GM12878 (cell line): Measurements from ENCODE around the gene FBXL19. TPM values are rescaled to one million over a fixed set of nuclear protein-coding genes. Genes with fewer than 3 reads are reported as not detected.

Experiments used
- ATAC-seq: fragments of 200-7000 bp; cut with Tn5 transposase; 3 replicates; pipeline ENCODE4 v1.9.1; 2020; ENCODE audit warnings: mild to moderate bottlenecking, moderate library complexity
- BruUV-seq: library from RNA; stranded (reverse); fragments of 400-500 nt; replicated peaks from 2 replicates; lab custom pipeline; 2021; lab: Mats Ljungman, UMichigan
- CTCF ChIA-PET: fragments of 300-600 bp; sonication (Branson Sonifier 250); formaldehyde crosslinking; extraction: SDS; loops from one replicate; lab custom pipeline; 2021; ENCODE audit warnings: inconsistent platforms; lab: Yijun Ruan, JAX
- POLR2A ChIA-PET: fragments of 350-600 bp; formaldehyde crosslinking; extraction: SDS; loops from one replicate; lab custom pipeline; 2021; ENCODE audit warnings: inconsistent platforms; lab: Charles Lee
- RAD21 ChIA-PET: fragments of 300-600 bp; sonication (Branson Sonifier 250); formaldehyde crosslinking; loops from one replicate; lab custom pipeline; 2023; ENCODE audit warnings: antibody characterized with exemption; ENCODE audit not compliant: unreplicated experiment; lab: Charles Lee
- SMC1A ChIA-PET: fragments of 300-600 bp; sonication (Branson Sonifier 250); formaldehyde crosslinking; loops from one replicate; lab custom pipeline; 2023; ENCODE audit not compliant: unreplicated experiment, uncharacterized antibody; lab: Charles Lee
- DNase-seq: peaks from one replicate; pipeline ENCODE4 v3.0.0-alpha.2; 2011; ENCODE audit warnings: low read depth, low spot score
- FAIRE-seq: peaks from 3 replicates; lab custom pipeline; 2011; peaks lifted over from hg19 to GRCh38; lab: Jason Lieb, UNC
- H2AFZ ChIP-seq: 2 replicates; pipeline ENCODE4 v1.6.0; 2011; ENCODE audit warnings: low read depth, low read length, control low read depth; ENCODE audit not compliant: control insufficient read depth
- H3K27ac ChIP-seq: 2 replicates; pipeline ENCODE4 v1.5.1; 2011; ENCODE audit warnings: control low read depth; ENCODE audit not compliant: control insufficient read depth, insufficient read depth
- H3K27me3 ChIP-seq, 2 experiments: replicated peaks in 1 of 2; 2 replicates each; pipeline versions ENCODE4 v1.6.0 to v1.6.1; 2011; ENCODE audit warnings: low read length in 1 of 2; ENCODE audit not compliant: control insufficient read depth in 2 of 2, insufficient read depth in 2 of 2
- H3K36me3 ChIP-seq, 2 experiments: 2 replicates each; pipeline ENCODE4 v1.5.1; 2011; ENCODE audit warnings: low read length in 1 of 2; ENCODE audit not compliant: control insufficient read depth in 2 of 2, insufficient read depth in 2 of 2
- H3K4me1 ChIP-seq: 2 replicates; pipeline ENCODE4 v1.6.1; 2011; ENCODE audit warnings: mild to moderate bottlenecking, low read length, moderate library complexity, mixed read lengths; ENCODE audit not compliant: control insufficient read depth, insufficient read depth
- H3K4me2 ChIP-seq: 2 replicates; pipeline ENCODE4 v1.6.0; 2011; ENCODE audit warnings: control low read depth; ENCODE audit not compliant: control insufficient read depth, insufficient read depth
- H3K4me3 ChIP-seq: fragments of 200-600 bp; sonication (generic); 2 replicates; pipeline ENCODE4 v1.5.1; 2016
- H3K79me2 ChIP-seq: 2 replicates; pipeline ENCODE4 v1.6.0; 2011; ENCODE audit warnings: low read length; ENCODE audit not compliant: control insufficient read depth, insufficient read depth
- H3K9ac ChIP-seq: 2 replicates; pipeline ENCODE4 v1.8.0; 2011; ENCODE audit warnings: low read length, control low read depth, mixed read lengths; ENCODE audit not compliant: control insufficient read depth, insufficient read depth
- H3K9me3 ChIP-seq: replicated peaks from 3 replicates; pipeline ENCODE4 v1.5.1; 2011; ENCODE audit warnings: mild to moderate bottlenecking, low read length; ENCODE audit not compliant: control insufficient read depth, insufficient read depth
- H4K20me1 ChIP-seq: 2 replicates; pipeline ENCODE4 v1.6.0; 2011; ENCODE audit not compliant: control insufficient read depth, insufficient read depth
- MYC ChIP-seq: IDR thresholded peaks from 2 replicates; pipeline ENCODE4 v1.6.1; 2011; ENCODE audit warnings: mild to moderate bottlenecking, low read length, moderate library complexity, inconsistent platforms; ENCODE audit not compliant: insufficient read depth, insufficient replicate concordance, insufficient read length, severe bottlenecking
- PKNOX1 ChIP-seq: fragments of 450-650 bp; IDR thresholded peaks from 2 replicates; pipeline ENCODE4 v1.6.1; 2016; ENCODE audit warnings: mild to moderate bottlenecking
- ZBTB4 ChIP-seq: fragments of 450-650 bp; formaldehyde crosslinking; IDR thresholded peaks from 2 replicates; pipeline ENCODE4 v1.4.0; 2022; ENCODE audit warnings: mild to moderate bottlenecking, moderate library complexity
- WGBS: methylation state at CpG from one replicate; pipeline ENCODE4 v1.1.6; 2016; ENCODE audit warnings: low lambda C conversion rate; ENCODE audit not compliant: insufficient replicate concordance, insufficient coverage; ENCODE audit errors: missing lambda C conversion rate; 5-methylcytosine and 5-hydroxymethylcytosine counted together
- in situ Hi-C: fragments of 300-500 bp; cut with MboI; formaldehyde crosslinking; loops from 9 replicates; pipeline ENCODE4 v1.14.3; 2018; ENCODE audit warnings: mixed read lengths
- intact Hi-C: fragments of 100-400 bp; cut with micrococcal nuclease; formaldehyde crosslinking; loops from one replicate; pipeline ENCODE4 v1.14.2; 2022; ENCODE audit not compliant: unreplicated experiment
- microRNA counts: library from miRNA; unstranded; fragments of <30 nt; microRNA quantifications from one replicate; lab custom pipeline; 2016
- microRNA-seq: library from miRNA; unstranded; fragments of <30 nt; microRNA quantifications from one replicate; pipeline ENCODE4, GENCODE V29; 2018
- polyA plus RNA-seq, 11 experiments: library from polyadenylated mRNA; depleted of rRNA in 4 of 11; unstranded in 6 of 11; stranded (reverse) in 5 of 11; fragments of >200 nt; fragmentation: Nextera tagmentation in 4 of 11; fragmentation: Illumina TruSeq in 1 of 11; extraction: Ambion mirVana in 4 of 11; extraction: Trizol in 1 of 11; gene quantifications; 1 replicate in 1 of 11; 2 replicates in 10 of 11; pipeline versions ENCODE4 v1.2.1 to v1.2.3, GENCODE V29; 2011 to 2016; ENCODE audit warnings: inconsistent platforms in 2 of 11, missing spikeins in 2 of 11, low read depth in 1 of 11
- small RNA-seq: library from RNA; depleted of rRNA; stranded (forward); fragments of <200 nt; gene quantifications from one replicate; pipeline ENCODE3, GENCODE V24; 2014
- total RNA-seq, 4 experiments: library from RNA; depleted of rRNA in 3 of 4; stranded (reverse); fragments of >200 nt in 3 of 4; fragmentation: Illumina TruSeq in 1 of 4; extraction: Trizol in 1 of 4; gene quantifications; 2 replicates each; pipeline versions ENCODE4 v1.2.1 to v1.2.3, GENCODE V29; 2013 to 2021

Gene FBXL19
- total and polyA plus RNA-seq, 10 of the 15 experiments (the other 5 are each of a cell fraction or from before 2014, with no cell fraction given): 0.02 to 32.1 (median 6.8) TPM; not detected in 1

- SMC1A ChIA-PET: interaction anchor here (0.9 to 1.2 kb wide), 5 partner anchors 11 to 144 kb away, joined by 3 to 4 read pairs (median 3); partner anchors contain the start of gene HSD3B7
Measured at GRCh38 chr16:30997725-30998711, 74.6 kb downstream of the FBXL19 start.

More at GRCh38 chr16:30997725-30998711, 74.6 kb downstream of the FBXL19 start:
- CTCF ChIA-PET: interaction anchor here (0.7 to 2.4 kb wide), 5 partner anchors 13 to 462 kb away, joined by 3 to 10 read pairs (median 4); partner anchors contain the start of gene HSD3B7
- in situ Hi-C loops (loop anchor here (25.0 kb wide), 1 partner anchor 439 kb away; the partner anchor contains the start of genes COX6A2 and ZNF843), intact Hi-C loops (loop anchor here (5.0 to 10.0 kb wide), 3 partner anchors 77 to 184 kb away; partner anchors contain the start of genes FUS, ZNF646 and ZNF668)
- POLR2A ChIA-PET: interaction anchor here (0.5 to 1.5 kb wide), 7 partner anchors 11 to 461 kb away, joined by 3 to 7 read pairs (median 4); partner anchors contain the start of genes HSD3B7 and KAT8
- TF ChIP-seq PKNOX1 (peak; percentile 45; the same call in 1 of the 2 replicates), ZBTB4 (CRISPR knock-in tag) (no peak), MYC (no peak)
- H3K36me3 ChIP-seq: no peaks in the 10 kb centered on the region
- RAD21 ChIA-PET: interaction anchor here (0.8 to 1.6 kb wide), 7 partner anchors 12 to 458 kb away, joined by 3 to 11 read pairs (median 3); partner anchors contain the start of genes ITGAD, ZNF646 and ZNF668
- WGBS: 58% methylated on average over 21 of the region's 21 CpGs
- H3K4me2 ChIP-seq: peak overlapping the region; percentile 95
- peak overlapping the region; percentile 86 for H2AFZ ChIP-seq
- H4K20me1 ChIP-seq: no peaks in the 10 kb centered on the region
- ATAC-seq: no peak
- H3K9me3 ChIP-seq: no peaks in the 10 kb centered on the region
- DNase-seq: no peak
- no peak for FAIRE-seq
- H3K4me3 ChIP-seq: peak overlapping the region; percentile 76
- H3K9ac ChIP-seq: no peak overlapping the region; the same call in 1 of the 2 replicates
- peaks cover 14% of the 10 kb centered on the region for H3K4me1 ChIP-seq
- BruUV-seq: no TSS peak
- H3K27me3 ChIP-seq: no peaks in the 10 kb centered on the region; a peak in 1 of 4 replicates
- no peak overlapping the region for H3K27ac ChIP-seq
- H3K79me2 ChIP-seq: no peaks in the 10 kb centered on the region; the same call in 1 of the 2 replicates

MicroRNAs encoded within 50 kb of the gene (microRNA counts, 767-probe panel; counts per million panel counts)
- 1,244 counts per million, percentile 41 among the panel's probes with 10 or more counts for microRNA hsa-miR-762 (lab: Ali Mortazavi, UCI)

Small RNA genes within 50 kb of the gene (microRNA-seq; reads per million reads assigned to microRNA genes)
- gene MIR4519 (7.5 reads per million, percentile 38 among the genes with 10 or more reads in this experiment), gene MIR762 (3.2 reads per million, percentile 17 among the genes with 10 or more reads in this experiment)

Small RNA genes within 50 kb of the gene (small RNA-seq; reads per million reads assigned to genes)
- gene AC135048.1: not detected
- gene MIR4519: not detected
- gene MIR762: not detected

Other genes with a start within 250 kb of the FBXL19 start
Only the 7 nearest of the 20 such genes appear.
- gene BCL7C, start 29.5 kb upstream of the FBXL19 start, total RNA-seq (2014; rRNA removed): 21.7 and 30.5 TPM in 2 replicates
- 9.0 and 12.0 TPM in 2 replicates for gene BCL7C, start 29.5 kb upstream of the FBXL19 start, total RNA-seq (2014; rRNA removed; fragmentation: Illumina TruSeq; extraction: Trizol)
- 20.2 and 20.3 TPM in 2 replicates for gene BCL7C, start 29.5 kb upstream of the FBXL19 start, total RNA-seq (2021)
- gene BCL7C, start 29.5 kb upstream of the FBXL19 start, polyA plus RNA-seq (2011; rRNA removed): 10.5 and 15.3 TPM in 2 replicates
- gene BCL7C, start 29.5 kb upstream of the FBXL19 start, polyA plus RNA-seq (2014; fragmentation: Illumina TruSeq; extraction: Trizol): 2.6 and 8.5 TPM in 2 replicates
- gene BCL7C, start 29.5 kb upstream of the FBXL19 start, polyA plus RNA-seq (2014; fragmentation: Nextera tagmentation; extraction: Ambion mirVana): 1 to 10 TPM; 1.1 to 2.1 TPM
- 28.1 and 37.3 TPM in 2 replicates for gene BCL7C, start 29.5 kb upstream of the FBXL19 start, polyA plus RNA-seq (2014; rRNA removed)
- gene BCL7C, start 29.5 kb upstream of the FBXL19 start, polyA plus RNA-seq (2016; fragmentation: Nextera tagmentation; extraction: Ambion mirVana): 10 to 100 TPM in 1 of 2 experiments, 1 to 10 TPM in 1; 9.7 to 26.6 TPM
- gene CTF1, start 27.0 kb upstream of the FBXL19 start, total RNA-seq (2014; rRNA removed): 0.05 and 0.11 TPM in 2 replicates
- 0.09 and 0.14 TPM in 2 replicates for gene CTF1, start 27.0 kb upstream of the FBXL19 start, total RNA-seq (2014; rRNA removed; fragmentation: Illumina TruSeq; extraction: Trizol)
- 0.45 and 0.46 TPM in 2 replicates for gene CTF1, start 27.0 kb upstream of the FBXL19 start, total RNA-seq (2021)
- 0.11 TPM in 1 of 2 replicates, not detected in the other for gene CTF1, start 27.0 kb upstream of the FBXL19 start, polyA plus RNA-seq (2011; rRNA removed)
- 0.16 TPM in 1 of 2 replicates, not detected in the other for gene CTF1, start 27.0 kb upstream of the FBXL19 start, polyA plus RNA-seq (2014; fragmentation: Illumina TruSeq; extraction: Trizol)
- gene CTF1, start 27.0 kb upstream of the FBXL19 start, polyA plus RNA-seq (2014; fragmentation: Nextera tagmentation; extraction: Ambion mirVana): under 1 TPM in 1 of 2 experiments, not detected in 1; 0.04 TPM
- 0.22 and 0.34 TPM in 2 replicates for gene CTF1, start 27.0 kb upstream of the FBXL19 start, polyA plus RNA-seq (2014; rRNA removed)
- not detected for gene CTF1, start 27.0 kb upstream of the FBXL19 start, polyA plus RNA-seq (2016; fragmentation: Nextera tagmentation; extraction: Ambion mirVana)
- 19.5 and 22.4 TPM in 2 replicates for gene ORAI3, start 25.5 kb downstream of the FBXL19 start, total RNA-seq (2014; rRNA removed)
- gene ORAI3, start 25.5 kb downstream of the FBXL19 start, total RNA-seq (2014; rRNA removed; fragmentation: Illumina TruSeq; extraction: Trizol): 7.0 and 7.2 TPM in 2 replicates
- gene ORAI3, start 25.5 kb downstream of the FBXL19 start, total RNA-seq (2021): 17.3 TPM in 2 replicates
- 8.3 and 15.2 TPM in 2 replicates for gene ORAI3, start 25.5 kb downstream of the FBXL19 start, polyA plus RNA-seq (2011; rRNA removed)
- 5.6 and 8.6 TPM in 2 replicates for gene ORAI3, start 25.5 kb downstream of the FBXL19 start, polyA plus RNA-seq (2014; fragmentation: Illumina TruSeq; extraction: Trizol)
- gene ORAI3, start 25.5 kb downstream of the FBXL19 start, polyA plus RNA-seq (2014; fragmentation: Nextera tagmentation; extraction: Ambion mirVana): 1 to 10 TPM; 3.4 to 8.5 TPM
- 18.6 and 19.7 TPM in 2 replicates for gene ORAI3, start 25.5 kb downstream of the FBXL19 start, polyA plus RNA-seq (2014; rRNA removed)
- 10 to 100 TPM; 21.3 to 21.9 TPM for gene ORAI3, start 25.5 kb downstream of the FBXL19 start, polyA plus RNA-seq (2016; fragmentation: Nextera tagmentation; extraction: Ambion mirVana)
- 1.7 and 3.6 TPM in 2 replicates for gene SETD1A, start 34.2 kb downstream of the FBXL19 start, total RNA-seq (2014; rRNA removed)
- 2.0 and 2.1 TPM in 2 replicates for gene SETD1A, start 34.2 kb downstream of the FBXL19 start, total RNA-seq (2014; rRNA removed; fragmentation: Illumina TruSeq; extraction: Trizol)
- 20.6 and 25.9 TPM in 2 replicates for gene SETD1A, start 34.2 kb downstream of the FBXL19 start, total RNA-seq (2021)
- 0.37 and 1.5 TPM in 2 replicates for gene SETD1A, start 34.2 kb downstream of the FBXL19 start, polyA plus RNA-seq (2011; rRNA removed)
- 8.9 and 11.4 TPM in 2 replicates for gene SETD1A, start 34.2 kb downstream of the FBXL19 start, polyA plus RNA-seq (2014; fragmentation: Illumina TruSeq; extraction: Trizol)
- under 1 TPM; 0.02 to 0.18 TPM for gene SETD1A, start 34.2 kb downstream of the FBXL19 start, polyA plus RNA-seq (2014; fragmentation: Nextera tagmentation; extraction: Ambion mirVana)
- 10.6 and 15.2 TPM in 2 replicates for gene SETD1A, start 34.2 kb downstream of the FBXL19 start, polyA plus RNA-seq (2014; rRNA removed)
- gene SETD1A, start 34.2 kb downstream of the FBXL19 start, polyA plus RNA-seq (2016; fragmentation: Nextera tagmentation; extraction: Ambion mirVana): 1 to 10 TPM; 6.1 to 7.4 TPM
- gene HSD3B7, start 61.6 kb downstream of the FBXL19 start, total RNA-seq (2014; rRNA removed): 1.0 and 1.3 TPM in 2 replicates
- 0.18 and 0.32 TPM in 2 replicates for gene HSD3B7, start 61.6 kb downstream of the FBXL19 start, total RNA-seq (2014; rRNA removed; fragmentation: Illumina TruSeq; extraction: Trizol)
- gene HSD3B7, start 61.6 kb downstream of the FBXL19 start, total RNA-seq (2021): 1.1 and 1.3 TPM in 2 replicates
- gene HSD3B7, start 61.6 kb downstream of the FBXL19 start, polyA plus RNA-seq (2011; rRNA removed): 0.27 and 0.65 TPM in 2 replicates
- gene HSD3B7, start 61.6 kb downstream of the FBXL19 start, polyA plus RNA-seq (2014; fragmentation: Illumina TruSeq; extraction: Trizol): 0.17 and 0.48 TPM in 2 replicates
- gene HSD3B7, start 61.6 kb downstream of the FBXL19 start, polyA plus RNA-seq (2014; fragmentation: Nextera tagmentation; extraction: Ambion mirVana): under 1 TPM; 0.18 to 0.40 TPM
- 1.5 and 1.8 TPM in 2 replicates for gene HSD3B7, start 61.6 kb downstream of the FBXL19 start, polyA plus RNA-seq (2014; rRNA removed)
- gene HSD3B7, start 61.6 kb downstream of the FBXL19 start, polyA plus RNA-seq (2016; fragmentation: Nextera tagmentation; extraction: Ambion mirVana): under 1 TPM in 1 of 2 experiments, not detected in 1; 0.46 TPM
- 0.56 and 1.9 TPM in 2 replicates for gene STX1B, start 87.1 kb downstream of the FBXL19 start, total RNA-seq (2014; rRNA removed)
- gene STX1B, start 87.1 kb downstream of the FBXL19 start, total RNA-seq (2014; rRNA removed; fragmentation: Illumina TruSeq; extraction: Trizol): 1.5 and 2.3 TPM in 2 replicates
- gene STX1B, start 87.1 kb downstream of the FBXL19 start, total RNA-seq (2021): 2.2 and 2.4 TPM in 2 replicates
- 1.7 and 2.0 TPM in 2 replicates for gene STX1B, start 87.1 kb downstream of the FBXL19 start, polyA plus RNA-seq (2011; rRNA removed)
- gene STX1B, start 87.1 kb downstream of the FBXL19 start, polyA plus RNA-seq (2014; fragmentation: Illumina TruSeq; extraction: Trizol): 1.5 and 3.3 TPM in 2 replicates
- gene STX1B, start 87.1 kb downstream of the FBXL19 start, polyA plus RNA-seq (2014; fragmentation: Nextera tagmentation; extraction: Ambion mirVana): under 1 TPM; 0.22 to 0.66 TPM
- 2.5 and 3.1 TPM in 2 replicates for gene STX1B, start 87.1 kb downstream of the FBXL19 start, polyA plus RNA-seq (2014; rRNA removed)
- gene STX1B, start 87.1 kb downstream of the FBXL19 start, polyA plus RNA-seq (2016; fragmentation: Nextera tagmentation; extraction: Ambion mirVana): under 1 TPM; 0.29 to 0.71 TPM
- gene STX4, start 110.0 kb downstream of the FBXL19 start, total RNA-seq (2014; rRNA removed): 13.8 and 14.0 TPM in 2 replicates
- 14.9 and 16.3 TPM in 2 replicates for gene STX4, start 110.0 kb downstream of the FBXL19 start, total RNA-seq (2014; rRNA removed; fragmentation: Illumina TruSeq; extraction: Trizol)
- gene STX4, start 110.0 kb downstream of the FBXL19 start, total RNA-seq (2021): 37.6 and 41.9 TPM in 2 replicates
- gene STX4, start 110.0 kb downstream of the FBXL19 start, polyA plus RNA-seq (2011; rRNA removed): 22.2 and 36.0 TPM in 2 replicates
- gene STX4, start 110.0 kb downstream of the FBXL19 start, polyA plus RNA-seq (2014; fragmentation: Illumina TruSeq; extraction: Trizol): 16.2 and 22.0 TPM in 2 replicates
- 1 to 10 TPM; 3.3 to 8.5 TPM for gene STX4, start 110.0 kb downstream of the FBXL19 start, polyA plus RNA-seq (2014; fragmentation: Nextera tagmentation; extraction: Ambion mirVana)
- gene STX4, start 110.0 kb downstream of the FBXL19 start, polyA plus RNA-seq (2014; rRNA removed): 31.8 and 33.3 TPM in 2 replicates
- 10 to 100 TPM; 23.2 to 25.1 TPM for gene STX4, start 110.0 kb downstream of the FBXL19 start, polyA plus RNA-seq (2016; fragmentation: Nextera tagmentation; extraction: Ambion mirVana)